Activated naive CD4-positive, alpha-beta T cell treated with anti-CD3 and anti-CD28 coated beads, Interleukin-2, amount 10 ng/mL, durations not matched to agents 7 days and 5 days (primary cell): ENCODE measurements around the gene TBC1D14.
A peak's percentile ranks its signal among the peaks of the same experiment; 100 is the strongest.
"Not testable (repeated sequence)": the region's sequence is repeated elsewhere in the genome, so short reads cannot be mapped to it uniquely, and the experiment has no call there.

Experiments
- CTCF ChIA-PET: fragments of 350-600 bp; sonication (Branson Sonifier 250); formaldehyde crosslinking; loops from one replicate; lab custom pipeline; 2021; ENCODE audit warnings: antibody characterized with exemption; lab: Charles Lee
- DNase-seq: peaks from one replicate; pipeline ENCODE4 v3.0.0-alpha.2; 2020
- H3K27ac Mint-ChIP-seq: one replicate; pipeline ENCODE4 v1.8.0; 2021; ENCODE audit warnings: mild to moderate bottlenecking, moderate library complexity, mixed read lengths
- H3K27me3 Mint-ChIP-seq: one replicate; pipeline ENCODE4 v1.8.0; 2021; ENCODE audit warnings: mild to moderate bottlenecking, mixed read lengths
- H3K36me3 Mint-ChIP-seq: one replicate; pipeline ENCODE4 v1.8.0; 2021; ENCODE audit warnings: mixed read lengths
- H3K4me1 Mint-ChIP-seq: one replicate; pipeline ENCODE4 v1.8.0; 2021; ENCODE audit warnings: mixed read lengths
- H3K4me3 Mint-ChIP-seq: one replicate; pipeline ENCODE4 v1.8.0; 2021; ENCODE audit warnings: mild to moderate bottlenecking, moderate library complexity, mixed read lengths
- H3K9me3 Mint-ChIP-seq: one replicate; pipeline ENCODE4 v1.8.0; 2021; ENCODE audit warnings: mixed read lengths

The TBC1D14 gene

GRCh38 chr4:7073526-7074390 is 164.1 kb downstream of the TBC1D14 start:
- H3K36me3 Mint-ChIP-seq, result no peaks in the 10 kb centered on the region
- peaks cover 40% of the 10 kb centered on the region for H3K27me3 Mint-ChIP-seq
- CTCF ChIA-PET, result no interaction called here
- no peak overlapping the region for H3K27ac Mint-ChIP-seq
- H3K4me1 Mint-ChIP-seq, result peaks cover 14% of the 10 kb centered on the region
- peak; percentile 43 for DNase-seq
- H3K4me3 Mint-ChIP-seq, result no peak overlapping the region
- H3K9me3 Mint-ChIP-seq, result no peaks in the 10 kb centered on the region

- DNase-seq, result no peak
- no peaks in the 10 kb centered on the region for H3K9me3 Mint-ChIP-seq
- H3K4me1 Mint-ChIP-seq, result peaks cover 9% of the 10 kb centered on the region
- CTCF ChIA-PET, result interaction anchor here (1.0 kb wide), 1 partner anchor 100 kb away, joined by 3 read pairs; no protein-coding TSS in a partner anchor
- no peaks in the 10 kb centered on the region for H3K36me3 Mint-ChIP-seq
- H3K27me3 Mint-ChIP-seq, result peaks cover 40% of the 10 kb centered on the region
- no peak overlapping the region for H3K4me3 Mint-ChIP-seq
- no peak overlapping the region for H3K27ac Mint-ChIP-seq
Observed at GRCh38 chr4:7074426-7074825, 164.8 kb downstream of the TBC1D14 start.

- H3K27me3 Mint-ChIP-seq, result peaks cover 47% of the 10 kb centered on the region
- H3K27ac Mint-ChIP-seq, result no peak overlapping the region
- H3K4me3 Mint-ChIP-seq, result no peak overlapping the region
- no peaks in the 10 kb centered on the region for H3K36me3 Mint-ChIP-seq
- no peaks in the 10 kb centered on the region for H3K9me3 Mint-ChIP-seq
- H3K4me1 Mint-ChIP-seq, result no peaks in the 10 kb centered on the region
- CTCF ChIA-PET, result no interaction called here
- no peak for DNase-seq
Observed at GRCh38 chr4:7075962-7076695, 166.5 kb downstream of the TBC1D14 start.

- Mint-ChIP-seq H3K27ac (no peak overlapping the region), H3K36me3 (no peaks in the 10 kb centered on the region), H3K4me3 (no peak overlapping the region), H3K27me3 (peaks cover 45% of the 10 kb centered on the region), H3K9me3 (no peaks in the 10 kb centered on the region), H3K4me1 (no peaks in the 10 kb centered on the region)
- no peak for DNase-seq
- CTCF ChIA-PET, result interaction anchor here (1.3 kb wide), 1 partner anchor 357 kb away, joined by 4 read pairs; no protein-coding TSS in a partner anchor
Observed at GRCh38 chr4:7076696-7077082, 167.1 kb downstream of the TBC1D14 start.

GRCh38 chr4:7077371-7077770 is 167.7 kb downstream of the TBC1D14 start:
- Mint-ChIP-seq H3K4me1 (peaks cover 2% of the 10 kb centered on the region), H3K27me3 (peaks cover 45% of the 10 kb centered on the region), H3K9me3 (no peaks in the 10 kb centered on the region), H3K4me3 (no peak overlapping the region), H3K36me3 (no peaks in the 10 kb centered on the region), H3K27ac (no peak overlapping the region)
- CTCF ChIA-PET, result interaction anchor here (1.3 kb wide), 1 partner anchor 357 kb away, joined by 4 read pairs; no protein-coding TSS in a partner anchor
- no peak for DNase-seq

GRCh38 chr4:7078025-7078424 is 168.4 kb downstream of the TBC1D14 start:
- Mint-ChIP-seq H3K27me3 (peaks cover 39% of the 10 kb centered on the region), H3K36me3 (no peaks in the 10 kb centered on the region), H3K27ac (no peak overlapping the region), H3K4me1 (peaks cover 2% of the 10 kb centered on the region), H3K9me3 (no peaks in the 10 kb centered on the region), H3K4me3 (no peak overlapping the region)
- CTCF ChIA-PET, result interaction anchor here (1.3 kb wide), 1 partner anchor 358 kb away, joined by 4 read pairs; no protein-coding TSS in a partner anchor
- no peak for DNase-seq

GRCh38 chr4:7079483-7079882 is 169.9 kb downstream of the TBC1D14 start:
- H3K36me3 Mint-ChIP-seq, H3K4me3 Mint-ChIP-seq, DNase-seq, H3K4me1 Mint-ChIP-seq, H3K27ac Mint-ChIP-seq, H3K9me3 Mint-ChIP-seq: not testable (repeated sequence)
- peaks cover 45% of the 10 kb centered on the region for H3K27me3 Mint-ChIP-seq
- CTCF ChIA-PET, result interaction anchor here (0.8 kb wide), 1 partner anchor 10 kb away, joined by 3 read pairs; no protein-coding TSS in a partner anchor

GRCh38 chr4:7079909-7080308 is 170.3 kb downstream of the TBC1D14 start:
- H3K27ac Mint-ChIP-seq, H3K9me3 Mint-ChIP-seq, H3K36me3 Mint-ChIP-seq, CTCF ChIA-PET, H3K4me3 Mint-ChIP-seq, H3K4me1 Mint-ChIP-seq, DNase-seq: not testable (repeated sequence)
- H3K27me3 Mint-ChIP-seq, result peaks cover 49% of the 10 kb centered on the region
